Measurements from ENCODE around the gene OR2T8. TPM values are rescaled to one million over a fixed set of nuclear protein-coding genes. Genes with fewer than 3 reads are reported as not detected.

Gene OR2T8
- total RNA-seq, 4 donors from 2014 or later, result 0.40 TPM; not detected in 3

Other genes with a start within 250 kb of the OR2T8 start
- not detected for gene OR13G1, start 240.5 kb upstream of the OR2T8 start, total RNA-seq
- not detected for gene OR6F1, start 203.6 kb upstream of the OR2T8 start, total RNA-seq
- not detected for gene OR14K1, start 181.6 kb upstream of the OR2T8 start, total RNA-seq
- gene OR14A2, start 172.1 kb upstream of the OR2T8 start, total RNA-seq, result not detected
- not detected for gene OR1C1, start 159.7 kb upstream of the OR2T8 start, total RNA-seq
- gene OR14A16, start 96.1 kb upstream of the OR2T8 start, total RNA-seq, result not detected
- not detected for gene OR11L1, start 78.4 kb upstream of the OR2T8 start, total RNA-seq
- 10 to 100 TPM in 1 of 4 donors, 1 to 10 TPM in 2, under 1 TPM in 1; 0.88 to 10.3 (median 2.1) TPM for gene TRIM58, start 63.1 kb upstream of the OR2T8 start, total RNA-seq
- under 1 TPM in 1 of 4 donors, not detected in 3; 0.49 TPM for gene OR2W3, start 24.7 kb upstream of the OR2T8 start, total RNA-seq
- not detected for gene OR2AJ1, start 4.6 kb downstream of the OR2T8 start, total RNA-seq
- gene OR2L8, start 28.6 kb downstream of the OR2T8 start, total RNA-seq, result not detected
- not detected for gene OR2AK2, start 45.0 kb downstream of the OR2T8 start, total RNA-seq
- gene OR2L5, start 93.4 kb downstream of the OR2T8 start, total RNA-seq, result under 1 TPM in 1 of 4 donors, not detected in 3; 0.14 TPM
- gene OR2L2, start 109.8 kb downstream of the OR2T8 start, total RNA-seq, result under 1 TPM in 1 of 4 donors, not detected in 3; 0.30 TPM
- gene OR2L3, start 126.6 kb downstream of the OR2T8 start, total RNA-seq, result under 1 TPM in 1 of 4 donors, not detected in 3; 0.15 TPM
- gene OR2L13, start 174.9 kb downstream of the OR2T8 start, total RNA-seq, result under 1 TPM in 1 of 4 donors, not detected in 3; 0.21 TPM
- not detected for gene OR2M5, start 224.9 kb downstream of the OR2T8 start, total RNA-seq